NCI-H446 (cell line): Measurements from ENCODE around the gene PKP4.

Source experiments
- DNase-seq, 2 experiments: peaks; one replicate each; lab custom pipeline; 2025; lab: John Stamatoyannopoulos, UW

Gene PKP4

DNA sequence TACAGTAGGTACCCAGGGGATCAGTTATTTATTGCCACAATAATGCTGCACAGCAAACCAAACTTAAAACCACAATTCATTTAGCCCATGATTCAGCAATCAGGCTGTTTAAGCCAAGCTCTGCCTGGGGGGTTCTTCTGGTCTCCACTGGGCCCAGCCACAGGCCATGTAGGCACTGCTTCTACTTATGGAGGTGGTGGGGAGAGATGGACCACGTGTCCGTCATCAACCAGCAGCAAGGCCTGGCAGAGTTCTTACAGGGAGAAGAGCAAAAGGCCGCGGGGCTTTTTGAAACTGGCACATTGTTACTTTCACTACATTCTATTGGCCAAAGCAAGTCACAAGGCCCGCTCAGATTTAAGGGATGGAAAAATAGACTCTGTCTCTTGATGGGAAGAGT is 262.1 kb downstream of the PKP4 start:
- no peak for DNase-seq

DNA sequence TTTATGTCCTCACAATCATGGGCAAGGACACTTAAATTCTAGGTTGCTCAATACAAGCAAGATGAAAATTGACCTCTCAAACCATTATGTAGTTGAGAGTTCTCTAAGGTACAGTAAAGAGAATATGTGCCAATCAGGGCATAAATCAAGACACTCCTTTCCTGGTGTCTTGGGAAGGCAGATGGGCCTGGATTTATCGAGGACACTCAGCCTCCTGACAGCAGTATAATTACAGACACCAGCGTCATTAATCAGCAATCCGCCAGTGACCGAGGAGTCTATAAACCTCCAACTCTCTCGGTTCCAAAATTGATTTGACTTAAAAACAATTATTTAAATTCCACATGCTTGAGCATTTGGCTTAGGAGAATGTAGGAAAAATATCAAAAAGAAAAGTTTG is 262.7 kb downstream of the PKP4 start:
- no peak for DNase-seq

DNA sequence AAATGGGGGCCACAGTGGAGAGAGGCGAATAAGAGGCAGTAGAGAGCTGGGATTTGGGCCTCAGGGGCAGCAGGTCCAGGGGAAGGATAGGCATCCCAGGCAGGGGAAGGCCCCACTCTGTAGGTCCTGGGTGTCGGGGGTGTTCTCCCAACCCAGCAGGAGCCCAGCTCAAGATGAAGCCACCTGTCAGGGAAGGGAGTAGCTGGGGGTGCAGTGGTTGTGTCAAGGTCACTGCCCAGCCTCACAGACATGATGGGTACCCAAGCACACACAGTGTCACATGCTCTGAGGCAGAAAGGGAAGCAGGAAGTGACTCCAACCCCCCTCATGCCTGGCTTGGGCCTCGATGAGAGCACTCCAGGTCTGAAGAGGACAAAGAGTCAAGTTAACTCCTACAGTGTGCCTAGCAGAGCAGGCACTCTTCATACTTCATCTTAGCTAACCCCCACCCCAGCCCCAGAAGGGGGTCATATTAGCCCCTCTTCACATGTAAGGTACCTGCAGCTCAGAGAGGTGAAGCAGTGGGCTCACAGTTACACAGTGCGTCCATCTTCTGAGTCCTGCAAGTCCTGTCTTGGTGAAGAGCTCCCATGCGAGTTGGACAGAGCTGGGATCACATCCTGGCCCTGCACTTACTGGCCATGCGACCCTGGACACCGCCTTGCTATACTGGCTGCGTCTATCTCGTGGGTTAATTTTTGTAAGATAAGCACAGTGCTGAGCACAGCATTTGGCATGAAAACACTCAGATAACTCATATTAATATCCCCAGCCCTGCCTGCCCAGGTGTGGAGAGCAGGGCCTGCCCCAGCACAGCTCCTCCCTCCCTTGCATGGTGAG is 265.7 kb downstream of the PKP4 start:
- DNase-seq, result no peak

DNA sequence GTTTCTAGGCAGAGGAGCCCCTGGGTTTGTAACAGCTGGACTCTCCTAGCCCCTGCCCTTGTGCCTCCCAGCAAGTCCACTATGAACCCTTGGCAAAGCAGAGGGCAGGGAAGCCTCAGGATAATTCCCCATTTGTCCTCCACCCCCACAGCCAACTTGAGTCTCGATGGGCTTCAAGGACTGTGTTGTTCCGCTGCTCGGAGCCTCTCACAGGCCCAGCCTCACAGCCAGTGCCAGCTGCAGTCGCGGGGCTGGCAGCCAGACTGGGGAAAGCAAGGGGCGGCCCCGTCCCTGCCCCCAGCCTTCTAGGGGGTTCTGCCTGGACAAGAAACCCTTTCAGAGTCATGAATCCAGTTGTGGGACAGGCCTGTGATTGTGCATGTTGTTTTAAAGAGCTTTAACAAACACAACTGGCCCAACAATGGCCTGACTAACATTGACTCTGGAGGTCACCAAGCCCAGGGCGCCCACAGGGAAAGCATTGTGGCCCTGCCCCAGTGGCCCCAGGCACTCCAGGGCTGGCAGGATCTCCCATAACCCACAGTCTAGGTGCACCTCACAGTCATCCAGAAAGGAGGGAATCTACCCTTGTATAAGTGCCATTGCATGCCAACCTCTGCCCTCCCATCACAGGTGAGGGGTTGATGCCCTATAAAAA is 266.6 kb downstream of the PKP4 start:
- DNase-seq, result no peak

DNA sequence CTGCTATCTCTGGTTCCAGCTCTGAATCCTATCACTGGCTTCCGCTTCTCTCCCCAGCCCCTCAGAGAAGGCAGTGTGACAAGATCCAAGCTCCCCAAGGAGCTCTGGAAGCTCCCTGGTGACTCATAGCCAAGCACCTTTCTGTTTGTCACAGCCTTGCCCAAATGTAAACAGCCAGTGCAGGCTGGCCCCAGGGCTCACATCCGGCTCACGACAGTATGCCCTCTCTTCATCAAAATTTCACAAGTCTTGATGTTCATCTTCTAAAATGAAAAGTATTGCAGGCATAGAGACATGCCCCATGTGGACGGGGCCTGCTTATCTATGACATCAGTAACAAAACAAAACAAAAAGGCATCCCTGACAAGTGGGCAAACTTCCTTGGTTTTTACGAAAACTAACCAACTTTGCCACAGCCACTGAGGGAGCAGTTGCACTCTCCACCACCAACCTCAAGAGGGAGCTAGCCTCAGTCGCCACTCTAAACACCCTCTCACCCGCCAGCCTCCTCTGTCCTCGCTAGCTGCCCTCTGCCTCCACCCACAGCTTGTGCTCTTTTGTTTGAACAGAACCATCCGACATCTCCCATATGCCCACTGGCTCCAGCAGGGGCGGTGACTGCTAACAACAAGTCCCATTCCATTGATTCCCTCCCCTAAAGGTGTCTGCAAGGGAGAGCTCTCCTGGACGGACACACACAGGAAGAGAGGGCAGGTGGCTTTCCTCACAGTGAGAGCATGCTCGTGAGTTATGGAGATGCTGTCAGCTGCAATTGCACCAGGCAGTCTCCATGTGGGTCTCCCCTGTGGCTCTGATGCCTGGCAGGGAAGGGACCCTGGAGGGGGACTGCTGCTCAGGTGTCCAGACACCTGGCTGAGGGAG is 267.4 kb downstream of the PKP4 start:
- no peak for DNase-seq

DNA sequence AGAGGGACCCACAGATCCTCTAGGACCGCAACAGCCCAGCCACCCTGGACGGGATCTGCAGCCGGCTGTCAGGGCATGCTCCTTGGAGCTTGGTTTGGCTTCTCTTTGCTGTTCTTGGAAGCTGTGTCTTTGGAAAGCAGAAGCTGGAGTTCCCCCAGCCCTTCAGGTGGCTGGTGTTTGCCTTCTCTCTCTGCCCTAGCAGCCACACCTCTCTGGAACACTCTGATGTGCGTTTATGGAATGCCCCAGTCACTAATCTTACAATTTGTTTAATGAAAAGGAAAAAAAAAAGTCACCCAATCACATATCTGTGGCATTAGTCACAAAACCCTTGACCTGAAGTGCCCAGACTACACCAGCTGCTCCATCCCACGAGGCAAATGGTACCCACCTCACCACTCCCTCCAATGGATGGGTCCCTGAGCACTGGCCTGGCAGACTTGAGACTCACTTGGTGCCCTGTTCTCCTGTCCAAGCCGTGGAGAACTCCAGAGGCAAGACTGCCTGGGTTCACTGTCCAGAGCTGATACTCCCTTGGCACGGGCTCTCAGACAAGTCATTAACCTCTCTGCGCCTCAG is 268.1 kb downstream of the PKP4 start:
- DNase-seq, result no peak

DNA sequence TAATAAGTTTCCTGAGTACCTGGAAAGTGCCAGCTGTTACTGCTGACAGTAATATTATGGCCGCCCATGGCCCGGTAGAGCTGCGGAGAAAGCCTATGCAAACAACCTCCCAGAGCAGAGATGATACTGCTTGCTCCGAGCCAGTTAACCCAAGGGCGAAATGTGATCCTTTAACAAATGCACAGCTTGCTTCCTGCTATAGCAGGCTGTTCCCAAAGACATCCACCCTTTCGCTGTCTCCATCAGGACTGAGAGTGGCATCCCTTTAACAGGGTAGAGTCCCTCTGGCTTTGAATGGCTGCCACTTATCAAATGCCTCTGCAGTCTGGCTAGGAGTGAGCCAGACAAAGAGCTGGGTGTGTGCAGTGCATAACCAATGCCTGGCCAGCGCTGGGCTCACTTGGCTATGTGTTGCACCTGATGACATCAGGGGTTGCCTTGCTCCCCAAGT is 268.7 kb downstream of the PKP4 start:
- peak in 1 of 2 experiments; percentile 44 for DNase-seq

DNA sequence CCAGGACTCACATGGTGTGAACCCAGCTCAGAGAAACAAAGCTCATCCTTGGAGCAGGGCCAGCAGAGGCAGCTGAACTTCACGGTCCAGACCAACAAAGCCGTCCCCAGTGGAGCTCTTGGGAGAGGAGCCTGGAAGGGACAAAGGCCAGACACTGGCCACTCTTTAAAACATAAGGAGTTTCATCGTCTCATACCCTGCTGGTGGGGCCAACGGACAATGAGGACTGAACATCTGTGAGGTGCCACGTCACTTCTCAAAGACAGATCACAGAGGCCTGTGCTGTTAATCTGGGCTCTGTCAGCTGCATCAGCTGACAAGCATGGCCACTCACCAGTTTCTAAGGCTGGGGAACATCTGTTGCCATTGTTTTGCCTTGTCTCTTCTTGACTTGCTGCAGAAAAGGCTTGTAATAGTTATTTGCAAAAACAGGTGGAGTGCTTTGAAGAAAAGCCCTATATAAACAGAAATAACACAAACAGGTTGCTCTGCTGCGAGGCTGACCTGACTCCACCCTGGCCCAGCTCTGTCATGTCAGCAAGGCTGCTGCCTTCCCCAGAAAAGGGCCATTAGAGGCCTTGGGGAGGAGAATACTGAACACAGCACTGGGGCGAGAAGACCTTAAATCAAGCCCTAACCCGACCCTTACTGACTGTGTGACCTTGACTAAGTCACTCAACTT is 270.3 kb downstream of the PKP4 start:
- peak in 1 of 2 experiments; percentile 44 for DNase-seq

DNA sequence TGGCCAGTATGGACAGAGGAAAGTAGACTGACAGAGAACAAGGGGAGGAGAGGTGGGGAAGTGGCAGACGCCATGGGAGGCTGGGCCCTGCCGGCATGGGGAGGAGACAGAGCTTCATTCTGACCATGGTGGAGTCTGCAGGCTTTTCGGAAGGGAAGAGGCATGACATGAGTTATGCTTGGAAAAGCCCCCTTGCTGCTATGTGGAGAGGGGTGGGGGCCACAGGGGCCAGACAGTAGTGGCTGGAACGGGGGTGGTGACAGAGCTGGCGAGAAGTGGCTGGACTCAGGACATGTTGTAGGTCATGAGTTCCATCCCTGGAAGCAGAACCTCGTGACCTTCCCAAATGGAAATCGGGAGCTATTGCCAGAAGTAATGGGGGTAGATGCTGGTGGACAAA is 271.7 kb downstream of the PKP4 start:
- DNase-seq, result no peak

DNA sequence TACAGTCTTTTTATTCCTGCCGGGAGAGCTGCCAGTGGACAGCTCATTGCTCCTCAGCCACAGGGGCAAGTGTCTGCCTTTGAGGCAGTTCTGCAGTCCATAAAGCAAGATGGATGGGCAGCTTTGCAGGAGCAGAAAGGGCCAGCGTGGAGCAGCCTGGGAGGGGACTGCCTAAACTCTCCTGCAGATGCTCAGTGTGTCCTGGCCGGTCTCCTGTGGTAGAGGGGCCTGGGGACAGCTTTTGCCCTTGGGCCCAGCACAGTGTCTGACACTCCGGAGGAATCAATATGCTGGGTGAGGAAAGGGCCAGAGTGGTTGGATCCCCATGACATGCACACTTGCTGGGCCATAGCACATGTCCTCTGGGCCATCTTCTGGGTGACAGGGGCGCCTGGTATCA is 272.7 kb downstream of the PKP4 start:
- DNase-seq, result no peak

DNA sequence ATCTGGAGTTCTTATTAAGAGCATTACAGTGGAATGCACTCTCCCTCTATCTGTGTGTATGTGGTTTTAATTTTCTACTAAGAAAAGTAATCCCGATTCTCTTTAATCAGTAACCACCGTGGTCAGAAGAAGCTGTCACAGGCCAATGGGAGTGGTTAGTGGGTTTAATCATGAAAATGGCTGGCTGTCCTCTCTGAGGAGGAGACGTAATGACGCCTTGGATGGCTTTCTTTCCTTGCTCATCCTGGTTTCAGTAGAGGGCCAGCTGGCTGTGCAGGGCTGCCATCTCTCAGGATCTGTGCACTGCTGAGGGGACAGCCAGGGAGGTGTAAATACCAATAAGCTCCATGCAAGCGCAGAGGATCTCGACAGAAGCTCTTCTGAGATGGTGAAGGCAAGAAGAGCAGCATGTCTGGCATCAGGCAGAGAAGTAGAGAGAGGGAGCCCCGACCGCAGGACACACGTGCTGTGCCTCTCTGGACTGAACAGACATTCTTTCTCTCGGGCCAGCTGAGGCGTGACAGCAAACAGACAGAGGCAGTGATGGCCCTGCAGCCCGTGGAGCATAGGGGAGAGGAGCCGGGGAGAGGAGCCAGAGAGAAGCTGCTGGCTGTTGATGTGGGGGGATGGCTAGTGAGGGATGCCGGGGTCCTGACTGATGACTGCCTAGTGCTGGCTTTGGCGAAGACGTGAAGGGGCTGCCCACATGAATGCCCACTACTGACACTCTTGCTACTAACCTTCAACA is 273.3 kb downstream of the PKP4 start:
- peak in 1 of 2 experiments; percentile 35 for DNase-seq

DNA sequence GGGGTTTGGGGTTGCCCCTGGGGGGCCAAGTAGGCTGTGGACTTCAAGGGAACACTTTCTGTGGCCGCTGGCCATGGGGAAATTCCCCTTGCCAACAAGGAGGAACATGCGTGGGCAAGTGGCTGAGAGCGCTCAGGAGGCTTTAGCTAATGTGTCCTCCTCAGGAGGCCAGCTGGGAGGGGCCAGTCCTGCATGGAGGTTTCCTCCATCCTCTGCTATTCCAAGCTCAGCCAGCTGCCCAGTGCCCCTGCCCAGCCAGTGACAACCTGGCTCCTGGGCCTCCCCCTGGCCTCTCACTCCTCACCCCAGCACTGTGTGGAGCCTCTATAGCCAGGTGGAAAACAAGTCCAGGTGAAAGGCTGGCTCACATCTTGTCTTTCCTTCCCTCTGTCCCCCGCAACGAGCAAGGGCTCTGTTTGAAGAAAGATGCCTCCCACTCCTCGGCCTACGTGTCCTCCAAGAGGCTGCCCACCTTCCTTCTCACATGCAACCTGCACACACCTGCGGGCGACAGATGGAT is 273.9 kb downstream of the PKP4 start:
- no peak for DNase-seq

DNA sequence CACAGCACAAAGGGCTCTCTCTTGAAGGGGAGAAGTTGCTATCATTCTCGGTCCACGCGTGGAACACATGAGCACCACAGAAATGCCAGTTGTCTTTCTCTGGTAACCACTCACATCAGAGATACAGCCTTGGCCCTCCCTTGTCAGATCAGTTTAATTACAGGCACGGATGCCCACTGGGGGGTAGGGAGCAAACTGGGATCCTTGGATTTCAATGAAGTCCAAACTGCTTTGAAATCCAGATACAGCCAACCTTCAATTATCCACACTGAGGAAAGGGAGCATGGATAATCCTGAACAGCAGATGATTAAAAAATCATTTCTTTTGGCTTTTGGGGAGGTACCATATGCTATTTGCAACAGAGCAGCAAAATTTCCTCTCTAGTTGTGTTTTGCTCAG is 274.6 kb downstream of the PKP4 start:
- DNase-seq, result no peak
